H1 (cell line): ENCODE results near the gene TLE3. TPM values are rescaled to one million over a fixed set of nuclear protein-coding genes. Genes with fewer than 3 reads are reported as not detected.

Experiments
- CTCF ChIA-PET: fragments of 300-600 bp; sonication (Branson Sonifier 250); formaldehyde crosslinking; loops from one replicate; lab custom pipeline; 2021; ENCODE audit not compliant: partially characterized antibody; lab: Charles Lee
- POLR2A ChIA-PET: fragments of 300-600 bp; sonication (Branson Sonifier 250); formaldehyde crosslinking; loops from one replicate; lab custom pipeline; 2021; ENCODE audit warnings: inconsistent platforms; ENCODE audit not compliant: partially characterized antibody; lab: Charles Lee
- DNase-seq, 2 experiments: peaks; one replicate each; pipeline versions ENCODE4 v3.0.0 to v3.0.0-alpha.2; 2010 to 2022; ENCODE audit warnings: low spot score in 2 of 2, low read depth in 1 of 2, mixed read lengths in 1 of 2
- FAIRE-seq: peaks from 2 replicates; lab custom pipeline; 2011; peaks lifted over from hg19 to GRCh38; lab: Jason Lieb, UNC
- H2AFZ ChIP-seq: 2 replicates; pipeline ENCODE4 v1.8.1; 2012; ENCODE audit warnings: low read length, inconsistent platforms
- H2AK5ac ChIP-seq: 2 replicates; pipeline ENCODE4 v1.6.1; 2013; ENCODE audit warnings: low read depth, low read length
- H2BK120ac ChIP-seq: replicated peaks from 2 replicates; pipeline ENCODE3; 2013; ENCODE audit warnings: low read depth, low read length, inconsistent platforms
- H2BK12ac ChIP-seq: 2 replicates; pipeline ENCODE4 v1.6.1; 2013; ENCODE audit warnings: low read depth, low read length
- H2BK15ac ChIP-seq: 2 replicates; pipeline ENCODE4 v1.6.1; 2013; ENCODE audit warnings: low read length
- H2BK20ac ChIP-seq: 2 replicates; pipeline ENCODE4 v1.6.1; 2013; ENCODE audit warnings: low read length
- H2BK5ac ChIP-seq: 2 replicates; pipeline ENCODE4 v1.6.1; 2013; ENCODE audit warnings: low read depth, low read length
- H3K14ac ChIP-seq: 2 replicates; pipeline ENCODE4 v1.6.1; 2013; ENCODE audit warnings: inconsistent platforms; ENCODE audit not compliant: insufficient read length
- H3K18ac ChIP-seq: 2 replicates; pipeline ENCODE4 v1.6.1; 2013; ENCODE audit warnings: low read length; ENCODE audit errors: extremely low read depth
- H3K23ac ChIP-seq: 2 replicates; pipeline ENCODE4 v1.6.1; 2013; ENCODE audit warnings: inconsistent platforms; ENCODE audit not compliant: insufficient read length
- H3K23me2 ChIP-seq: 2 replicates; pipeline ENCODE4 v1.6.1; 2013; ENCODE audit warnings: low read depth, low read length
- H3K27ac ChIP-seq: 2 replicates; pipeline ENCODE4 v1.6.1; 2011; ENCODE audit warnings: low read depth, low read length, inconsistent platforms
- H3K27me3 ChIP-seq, 4 experiments: replicated peaks in 1 of 4; 1 replicate in 1 of 4; 2 replicates in 3 of 4; pipeline versions ENCODE4 v1.6.1 to v1.8.1; 2011 to 2013; ENCODE audit warnings: low read length in 3 of 4, mild to moderate bottlenecking in 3 of 4, inconsistent platforms in 2 of 4, mixed read lengths in 2 of 4, moderate library complexity in 1 of 4; ENCODE audit not compliant: control insufficient read depth in 3 of 4, insufficient read depth in 3 of 4; ENCODE audit errors: extremely low read depth in 1 of 4
- H3K36me3 ChIP-seq, 4 experiments: 2 replicates each; pipeline versions ENCODE4 v1.6.1 to v1.8.1; 2011 to 2013; ENCODE audit warnings: mild to moderate bottlenecking in 4 of 4, low read length in 3 of 4, moderate library complexity in 2 of 4, control low read depth in 1 of 4, inconsistent platforms in 1 of 4; ENCODE audit not compliant: insufficient read depth in 4 of 4, control insufficient read depth in 2 of 4
- H3K4ac ChIP-seq: replicated peaks from 2 replicates; pipeline ENCODE3; 2013; ENCODE audit warnings: low read length, low read depth, mixed read lengths, inconsistent platforms; ENCODE audit not compliant: insufficient read length
- H3K4me1 ChIP-seq, 4 experiments: replicated peaks in 1 of 4; 1 replicate in 1 of 4; 2 replicates in 3 of 4; pipeline versions ENCODE4 v1.6.1 to v1.8.1; 2011 to 2013; ENCODE audit warnings: low read length in 3 of 4, inconsistent platforms in 2 of 4, mixed read lengths in 1 of 4; ENCODE audit not compliant: insufficient read depth in 4 of 4, control insufficient read depth in 3 of 4
- H3K4me2 ChIP-seq, 2 experiments: 2 replicates each; pipeline versions ENCODE4 v1.6.1 to v1.8.1; 2011 to 2013; ENCODE audit warnings: low read depth in 2 of 2, low read length in 2 of 2, control low read depth in 1 of 2, inconsistent platforms in 1 of 2, mild to moderate bottlenecking in 1 of 2; ENCODE audit not compliant: insufficient read depth in 1 of 2
- H3K4me3 ChIP-seq, 4 experiments: fragments of 200-600, 300-600 bp in 1 of 4; sonication (generic), shearing (Covaris generic), sonication (Bioruptor Twin) in 1 of 4; 2 replicates each; pipeline versions ENCODE4 v1.5.1 to v1.8.1; 2011 to 2016; ENCODE audit warnings: low read length in 4 of 4, low read depth in 3 of 4, control low read depth in 2 of 4, inconsistent platforms in 2 of 4, mild to moderate bottlenecking in 2 of 4, mixed read lengths in 1 of 4, moderate library complexity in 1 of 4; ENCODE audit not compliant: insufficient read depth in 2 of 4; ENCODE audit errors: extremely low read depth in 1 of 4
- H3K56ac ChIP-seq: replicated peaks from 2 replicates; pipeline ENCODE3; 2013; ENCODE audit warnings: low read depth, mild to moderate bottlenecking, mixed read lengths, low read length, inconsistent platforms; ENCODE audit not compliant: insufficient read length
- H3K79me1 ChIP-seq: 2 replicates; pipeline ENCODE4 v1.6.1; 2013; ENCODE audit warnings: low read depth, low read length, control low read depth
- H3K79me2 ChIP-seq, 2 experiments: 2 replicates each; pipeline versions ENCODE4 v1.6.1 to v1.8.1; 2012 to 2013; ENCODE audit warnings: low read length in 2 of 2, mild to moderate bottlenecking in 2 of 2, inconsistent platforms in 1 of 2; ENCODE audit not compliant: insufficient read depth in 2 of 2, control insufficient read depth in 1 of 2
- H3K9ac ChIP-seq, 4 experiments: replicated peaks in 1 of 4; 1 replicate in 1 of 4; 2 replicates in 3 of 4; pipeline versions ENCODE4 v1.6.1 to v1.8.1; 2011 to 2013; ENCODE audit warnings: low read depth in 3 of 4, low read length in 3 of 4, control low read depth in 2 of 4, mild to moderate bottlenecking in 2 of 4, moderate library complexity in 2 of 4, inconsistent platforms in 1 of 4; ENCODE audit errors: extremely low read depth in 1 of 4
- H3K9me3 ChIP-seq, 2 experiments: 2 replicates each; pipeline versions ENCODE4 v1.6.1 to v1.8.1; 2012 to 2013; ENCODE audit warnings: mild to moderate bottlenecking in 2 of 2, moderate library complexity in 2 of 2, control low read depth in 1 of 2, inconsistent platforms in 1 of 2, low read depth in 1 of 2, low read length in 1 of 2, mixed read lengths in 1 of 2; ENCODE audit not compliant: insufficient read depth in 2 of 2
- H4K20me1 ChIP-seq, 2 experiments: replicated peaks in 1 of 2; 2 replicates each; pipeline versions ENCODE3 to v1.8.1; 2011 to 2013; ENCODE audit warnings: inconsistent platforms in 2 of 2, low read length in 2 of 2, mild to moderate bottlenecking in 1 of 2; ENCODE audit not compliant: insufficient read depth in 2 of 2, control insufficient read depth in 1 of 2
- H4K5ac ChIP-seq: 2 replicates; pipeline ENCODE4 v1.6.1; 2013; ENCODE audit warnings: low read length, low read depth, mixed read lengths, inconsistent platforms; ENCODE audit not compliant: insufficient read length
- H4K8ac ChIP-seq: 2 replicates; pipeline ENCODE4 v1.8.0; 2013; ENCODE audit warnings: mild to moderate bottlenecking, moderate library complexity, low read length, inconsistent platforms; ENCODE audit not compliant: insufficient read depth; ENCODE audit errors: extremely low read depth
- H4K91ac ChIP-seq: replicated peaks from 2 replicates; pipeline ENCODE3; 2013; ENCODE audit warnings: low read length, mixed read lengths, inconsistent platforms; ENCODE audit not compliant: insufficient read length
- BCL11A ChIP-seq, 2 experiments: IDR thresholded peaks; one replicate each; pipeline ENCODE4 v1.6.1; 2011; ENCODE audit warnings: low read depth in 2 of 2, low read length in 2 of 2, mild to moderate bottlenecking in 2 of 2
- CTBP2 ChIP-seq: IDR thresholded peaks from 2 replicates; pipeline ENCODE4 v1.7.0; 2011; ENCODE audit warnings: borderline replicate concordance, mild to moderate bottlenecking, moderate library complexity, mixed read lengths, low read length; ENCODE audit not compliant: insufficient read depth, insufficient read length
- EZH2 ChIP-seq: fragments of 200-600 bp; sonication (generic); IDR thresholded peaks from 2 replicates; pipeline ENCODE4 v1.7.1; 2012; ENCODE audit warnings: low read depth, mild to moderate bottlenecking, moderate library complexity, low read length, inconsistent platforms; ENCODE audit not compliant: severe bottlenecking
- HDAC2 ChIP-seq, 2 experiments: fragments of 300-600 bp in 1 of 2; sonication (generic) in 1 of 2; IDR thresholded peaks; 2 replicates each; pipeline ENCODE4 v1.6.1; 2011 to 2012; ENCODE audit warnings: low read depth in 2 of 2, low read length in 2 of 2, mild to moderate bottlenecking in 2 of 2, moderate library complexity in 2 of 2, borderline replicate concordance in 1 of 2, inconsistent platforms in 1 of 2
- JUN ChIP-seq: IDR thresholded peaks from 2 replicates; pipeline ENCODE4 v1.6.1; 2011; ENCODE audit warnings: low read depth, mild to moderate bottlenecking, improper control_type of control experiment, low read length
- KDM1A ChIP-seq: fragments of 200-600, 300-600 bp; sonication (generic); IDR thresholded peaks from 2 replicates; pipeline ENCODE4 v1.7.1; 2016; ENCODE audit warnings: mild to moderate bottlenecking, low read length, borderline replicate concordance
- MAFK ChIP-seq: IDR thresholded peaks from 2 replicates; pipeline ENCODE4 v1.6.1; 2012; ENCODE audit warnings: low read depth, mild to moderate bottlenecking, improper control_type of control experiment, low read length
- NRF1 ChIP-seq: IDR thresholded peaks from 2 replicates; pipeline ENCODE4 v1.6.1; 2011; ENCODE audit warnings: mild to moderate bottlenecking, low read depth, low read length, improper control_type of control experiment
- RAD21 ChIP-seq, 2 experiments: IDR thresholded peaks in 1 of 2; conservative IDR thresholded peaks in 1 of 2; 2 replicates each; pipeline ENCODE4 v1.6.1; 2011; ENCODE audit warnings: low read depth in 2 of 2, low read length in 2 of 2, improper control_type of control experiment in 1 of 2, inconsistent platforms in 1 of 2, mild to moderate bottlenecking in 1 of 2, moderate library complexity in 1 of 2
- SIRT6 ChIP-seq: IDR thresholded peaks from one replicate; pipeline ENCODE4 v1.7.1; 2012; ENCODE audit warnings: low read length, inconsistent platforms
- SP1 ChIP-seq: IDR thresholded peaks from 2 replicates; pipeline ENCODE4 v1.6.1; 2011; ENCODE audit warnings: low read depth, low read length
- SP4 ChIP-seq: IDR thresholded peaks from 2 replicates; pipeline ENCODE4 v1.6.1; 2012; ENCODE audit warnings: low read length, inconsistent platforms
- ZNF274 ChIP-seq: IDR thresholded peaks from 2 replicates; pipeline ENCODE4 v1.7.0; 2012; ENCODE audit warnings: low read length, borderline replicate concordance; ENCODE audit errors: extremely low read depth
- WGBS, 2 experiments: shearing (Covaris generic) in 1 of 2; methylation state at CpG; one replicate each; pipeline versions ENCODE4 v1.1.6 to v1.1.7; 2013 to 2015; ENCODE audit warnings: low lambda C conversion rate in 2 of 2, mixed read lengths in 2 of 2, inconsistent platforms in 1 of 2, low coverage in 1 of 2, missing lambda C conversion rate in 1 of 2; ENCODE audit not compliant: insufficient replicate concordance in 2 of 2, insufficient coverage in 1 of 2, insufficient read length in 1 of 2; ENCODE audit errors: extremely low coverage in 1 of 2, missing lambda C conversion rate in 1 of 2; 5-methylcytosine and 5-hydroxymethylcytosine counted together
- polyA plus RNA-seq, 7 experiments: library from polyadenylated mRNA; depleted of rRNA in 3 of 7; stranded (reverse) in 5 of 7; unstranded in 2 of 7; fragments of >200 nt in 5 of 7; fragments of 200-250 nt in 2 of 7; gene quantifications; 1 replicate in 5 of 7; 2 replicates in 1 of 7; 4 replicates in 1 of 7; pipeline versions ENCODE4 v1.2.1 to v1.2.3, GENCODE V29; 2011 to 2013; ENCODE audit warnings: missing spikeins in 2 of 7, mixed read lengths in 2 of 7
- total RNA-seq: library from RNA; stranded (reverse); fragmentation: NEBNext Ultra II Directional; extraction: Animal tissue kit (Norgen Biotek cat#: 25700); gene quantifications from 2 replicates; pipeline ENCODE4 v1.2.1, GENCODE V29; 2021
- TF ChIP-seq, protein P1 (sequence below): IDR thresholded peaks from 2 replicates; pipeline ENCODE4 v1.6.1; 2012; ENCODE audit warnings: inconsistent platforms

TLE3 gene
- total and polyA plus RNA-seq, 2 of the 8 experiments (the other 6 are each of a cell fraction or from before 2014, with no cell fraction given), result 25.1 to 61.2 TPM

DNA sequence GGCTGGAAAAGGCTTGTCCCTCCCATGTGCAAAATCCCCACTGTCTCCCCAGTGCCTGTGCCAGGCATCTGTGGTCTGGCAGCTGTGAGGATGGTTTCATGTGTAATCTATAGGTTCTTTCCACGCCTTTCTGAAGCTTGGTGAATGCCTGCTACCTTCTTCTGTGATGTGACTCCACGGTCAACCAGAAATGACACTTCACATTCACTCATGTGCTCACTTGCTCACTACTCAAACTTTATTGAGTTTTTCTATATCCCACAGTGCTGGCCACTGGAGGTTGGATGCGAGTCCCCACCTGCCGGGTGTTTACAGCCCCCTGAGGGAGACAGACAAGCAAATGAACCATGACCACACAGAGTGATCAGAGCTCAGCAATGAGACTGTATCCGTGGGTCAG is 27.9 kb upstream of the TLE3 start:
- Histone ChIP-seq H2BK15ac (no peak overlapping the region; the same call in 1 of the 2 replicates), H4K5ac (no peak overlapping the region), H2BK5ac (no peak overlapping the region), H3K4me2 (no peak overlapping the region), H2BK120ac (no peak overlapping the region), H3K14ac (no peak overlapping the region), H3K4me3 (no peak overlapping the region), H3K79me1 (no peaks in the 10 kb centered on the region), H2BK12ac (no peak overlapping the region), H2AFZ (no peak overlapping the region), H3K9ac (no peak overlapping the region), H2AK5ac (0 out of 2 replicates have a peak overlapping the region, but pooled peaks have one; percentile 19), H3K23me2 (no peaks in the 10 kb centered on the region), H3K9me3 (no peaks in the 10 kb centered on the region), H3K79me2 (no peaks in the 10 kb centered on the region), H3K27ac (no peak overlapping the region), H4K20me1 (no peaks in the 10 kb centered on the region), H4K91ac (no peak overlapping the region), H3K18ac (no peak overlapping the region), H3K23ac (no peak overlapping the region), H4K8ac (no peak overlapping the region), H3K4ac (no peak overlapping the region), H3K4me1 (no peaks in the 10 kb centered on the region), H3K36me3 (no peaks in the 10 kb centered on the region), H3K27me3 (no peaks in the 10 kb centered on the region), H3K56ac (no peak overlapping the region), H2BK20ac (peak overlapping the region; percentile 43; the same call in 1 of the 2 replicates)
- WGBS, 2 experiments, result 86% methylated on average over 5 of the region's 5 CpGs; no CpG with 5 or more reads in 1 of the 2 experiments
- CTCF ChIA-PET, result interaction anchor here (0.7 to 1.3 kb wide), 2 partner anchors 57 to 647 kb away, joined by 3 read pairs; no protein-coding TSS in a partner anchor
- FAIRE-seq (no peak), DNase-seq (no peak)
- POLR2A ChIA-PET, result interaction anchor here (1.0 to 1.1 kb wide), 2 partner anchors 10 to 35 kb away, joined by 3 read pairs; no protein-coding TSS in a partner anchor
- TF ChIP-seq ZNF274, result no peak
- TF ChIP-seq RAD21 (IDR thresholded peaks at IDR 0.05 in 1 of 2, conservative IDR thresholded peaks at IDR 0.05 in 1 of 2; ENCODE audit: low read depth in 2 of 2, low read length in 2 of 2), result no peak
- TF ChIP-seq KDM1A, result no peak
- TF ChIP-seq, protein P1, sequence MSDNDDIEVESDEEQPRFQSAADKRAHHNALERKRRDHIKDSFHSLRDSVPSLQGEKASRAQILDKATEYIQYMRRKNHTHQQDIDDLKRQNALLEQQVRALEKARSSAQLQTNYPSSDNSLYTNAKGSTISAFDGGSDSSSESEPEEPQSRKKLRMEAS, result no peak
- no peak for TF ChIP-seq MAFK
- no peak for TF ChIP-seq NRF1
- TF ChIP-seq HDAC2 (IDR thresholded peaks at IDR 0.05; ENCODE audit: borderline replicate concordance in 1 of 2, low read depth in 2 of 2, low read length in 2 of 2), result no peak
- TF ChIP-seq EZH2, result no peak
- no peak for TF ChIP-seq SP4
- TF ChIP-seq SP1, result no peak
- no peak for TF ChIP-seq CTBP2
- TF ChIP-seq BCL11A (IDR thresholded peaks at IDR 0.05; ENCODE audit: low read depth in 2 of 2, low read length in 2 of 2), result no peak
- TF ChIP-seq SIRT6, result no peak
- no peak for TF ChIP-seq JUN
